Tibial artery (tissue), 4 donors: ENCODE data around the gene VEGFC.

Experiments used
- DNase-seq, 2 donors: peaks; one replicate each; pipeline ENCODE4 v3.0.0-alpha.2; 2019
- H3K27ac ChIP-seq, 2 donors: fragments of 200-600 bp; sonication (generic) in 1 of 2; 1 replicate in 1 of 2; 2 replicates in 1 of 2; pipeline ENCODE4 v1.5.1; 2018 to 2019; ENCODE audit warnings: mild to moderate bottlenecking in 1 of 2
- H3K27me3 ChIP-seq, 2 donors: fragments of 200-600 bp; sonication (generic) in 1 of 2; one replicate each; pipeline versions ENCODE4 v1.5.1 to v1.6.0; 2016 to 2019
- H3K36me3 ChIP-seq, 3 donors: fragments of 200-600 bp; sonication (generic) in 2 of 3; one replicate each; pipeline ENCODE4 v1.5.1; 2016 to 2019; ENCODE audit warnings: mild to moderate bottlenecking in 2 of 3
- H3K4me1 ChIP-seq, 4 donors: fragments of 200-600 bp; sonication (generic) in 2 of 4; 1 replicate in 3 of 4; 2 replicates in 1 of 4; pipeline ENCODE4 v1.5.1; 2016 to 2019
- H3K4me3 ChIP-seq, 2 donors: fragments of 200-600 bp; sonication (generic) in 1 of 2; 1 replicate in 1 of 2; 2 replicates in 1 of 2; pipeline ENCODE4 v1.5.1; 2018 to 2019; ENCODE audit warnings: mild to moderate bottlenecking in 2 of 2
- H3K9me3 ChIP-seq, 3 donors: fragments of 200-600 bp; sonication (generic) in 1 of 3; one replicate each; pipeline ENCODE4 v1.5.1; 2016 to 2019
- CTCF ChIP-seq, 2 experiments: fragments of 200-600 bp in 1 of 2; fragments of 450-650 bp in 1 of 2; IDR thresholded peaks; one replicate each; pipeline ENCODE4 v1.5.1; 2017 to 2019; ENCODE audit warnings: antibody characterized with exemption in 2 of 2, mild to moderate bottlenecking in 1 of 2, moderate library complexity in 1 of 2
- intact Hi-C: fragments of 100-400 bp; cut with DNase I; formaldehyde crosslinking; loops from one replicate; pipeline ENCODE4 v1.15.0; 2023; ENCODE audit warnings: low total_unique reads

Gene VEGFC

GRCh38 chr4:176837169-176837895 is 44.6 kb upstream of the VEGFC start:
- H3K4me1 ChIP-seq: no peaks in the 10 kb centered on the region
- H3K4me3 ChIP-seq: no peak overlapping the region
- no peak for DNase-seq
- intact Hi-C loops: no loop called here
- no peak for TF ChIP-seq CTCF (IDR thresholded peaks at IDR 0.05)
- no peaks in the 10 kb centered on the region for H3K36me3 ChIP-seq
- no peak overlapping the region for H3K27ac ChIP-seq
- no peaks in the 10 kb centered on the region for H3K27me3 ChIP-seq
- H3K9me3 ChIP-seq: no peaks in the 10 kb centered on the region

- no peaks in the 10 kb centered on the region for H3K9me3 ChIP-seq
- DNase-seq: no peak
- no peak overlapping the region for H3K4me3 ChIP-seq
- no peaks in the 10 kb centered on the region for H3K4me1 ChIP-seq
- no peaks in the 10 kb centered on the region for H3K27me3 ChIP-seq
- H3K27ac ChIP-seq: no peak overlapping the region
- no peak for TF ChIP-seq CTCF (IDR thresholded peaks at IDR 0.05)
- intact Hi-C loops: no loop called here
- no peaks in the 10 kb centered on the region for H3K36me3 ChIP-seq
Observed at GRCh38 chr4:176834531-176834930, 41.8 kb upstream of the VEGFC start.

- Histone ChIP-seq H3K4me1 (no peaks in the 10 kb centered on the region), H3K27ac (no peak overlapping the region), H3K4me3 (no peak overlapping the region), H3K36me3 (no peaks in the 10 kb centered on the region), H3K27me3 (no peaks in the 10 kb centered on the region), H3K9me3 (no peaks in the 10 kb centered on the region)
- no peak for DNase-seq
- no peak for TF ChIP-seq CTCF (IDR thresholded peaks at IDR 0.05)
- intact Hi-C loops: no loop called here
Observed at GRCh38 chr4:176833400-176834175, 40.9 kb upstream of the VEGFC start.

- no peaks in the 10 kb centered on the region for H3K27me3 ChIP-seq
- H3K9me3 ChIP-seq: no peaks in the 10 kb centered on the region
- H3K4me3 ChIP-seq: no peak overlapping the region
- intact Hi-C loops: no loop called here
- no peak for TF ChIP-seq CTCF (IDR thresholded peaks at IDR 0.05)
- no peak for DNase-seq
- H3K27ac ChIP-seq: no peak overlapping the region
- no peaks in the 10 kb centered on the region for H3K36me3 ChIP-seq
- no peaks in the 10 kb centered on the region for H3K4me1 ChIP-seq
Observed at GRCh38 chr4:176830971-176831370, 38.2 kb upstream of the VEGFC start.

- intact Hi-C loops: no loop called here
- no peak overlapping the region for H3K27ac ChIP-seq
- DNase-seq: no peak
- H3K36me3 ChIP-seq: no peaks in the 10 kb centered on the region
- no peak for TF ChIP-seq CTCF (IDR thresholded peaks at IDR 0.05)
- no peaks in the 10 kb centered on the region for H3K27me3 ChIP-seq
- H3K4me3 ChIP-seq: no peak overlapping the region
- H3K4me1 ChIP-seq: no peaks in the 10 kb centered on the region
- H3K9me3 ChIP-seq: no peaks in the 10 kb centered on the region
Observed at GRCh38 chr4:176825586-176825985, 32.9 kb upstream of the VEGFC start.
